ENCODE data around the gene IRF5.

- TF ChIP-seq CTCF (conservative IDR thresholded peaks at IDR 0.05; ENCODE audit: low read depth, low read length), result no peak
- no peak for TF ChIP-seq EZH2 (IDR thresholded peaks at IDR 0.05; ENCODE audit: borderline replicate concordance, low read depth, low read length, poor library complexity, severe bottlenecking)
These were observed 3.1 kb upstream of the IRF5 start for GRCh38 chr7:128934361-128935341.
